Esophagus muscularis mucosa (tissue), 3 donors: ENCODE data around the gene RGS16.

Experiments used
- POLR2AphosphoS5 ChIP-seq, 2 donors: sonication (generic); formaldehyde crosslinking; IDR thresholded peaks; one replicate each; pipeline ENCODE4 v1.6.1; 2017; ENCODE audit warnings: antibody characterized with exemption in 2 of 2
- TF ChIP-seq, protein P1 (sequence below), 3 experiments: fragments of 200-600 bp in 2 of 3; fragments of 450-650 bp in 1 of 3; sonication (generic) in 2 of 3; IDR thresholded peaks; one replicate each; pipeline ENCODE4 v1.5.1; 2017 to 2019; ENCODE audit warnings: antibody characterized with exemption in 3 of 3, mild to moderate bottlenecking in 2 of 3, moderate library complexity in 1 of 3

GRCh38 chr1:182644886-182645285 is 40.7 kb upstream of the RGS16 start:
- TF ChIP-seq, protein P1, sequence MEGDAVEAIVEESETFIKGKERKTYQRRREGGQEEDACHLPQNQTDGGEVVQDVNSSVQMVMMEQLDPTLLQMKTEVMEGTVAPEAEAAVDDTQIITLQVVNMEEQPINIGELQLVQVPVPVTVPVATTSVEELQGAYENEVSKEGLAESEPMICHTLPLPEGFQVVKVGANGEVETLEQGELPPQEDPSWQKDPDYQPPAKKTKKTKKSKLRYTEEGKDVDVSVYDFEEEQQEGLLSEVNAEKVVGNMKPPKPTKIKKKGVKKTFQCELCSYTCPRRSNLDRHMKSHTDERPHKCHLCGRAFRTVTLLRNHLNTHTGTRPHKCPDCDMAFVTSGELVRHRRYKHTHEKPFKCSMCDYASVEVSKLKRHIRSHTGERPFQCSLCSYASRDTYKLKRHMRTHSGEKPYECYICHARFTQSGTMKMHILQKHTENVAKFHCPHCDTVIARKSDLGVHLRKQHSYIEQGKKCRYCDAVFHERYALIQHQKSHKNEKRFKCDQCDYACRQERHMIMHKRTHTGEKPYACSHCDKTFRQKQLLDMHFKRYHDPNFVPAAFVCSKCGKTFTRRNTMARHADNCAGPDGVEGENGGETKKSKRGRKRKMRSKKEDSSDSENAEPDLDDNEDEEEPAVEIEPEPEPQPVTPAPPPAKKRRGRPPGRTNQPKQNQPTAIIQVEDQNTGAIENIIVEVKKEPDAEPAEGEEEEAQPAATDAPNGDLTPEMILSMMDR (IDR thresholded peaks at IDR 0.05), result no peak
- no peak for TF ChIP-seq POLR2AphosphoS5 (IDR thresholded peaks at IDR 0.05)
